ENCODE measurements around the gene PDE2A.

PDE2A gene

DNA sequence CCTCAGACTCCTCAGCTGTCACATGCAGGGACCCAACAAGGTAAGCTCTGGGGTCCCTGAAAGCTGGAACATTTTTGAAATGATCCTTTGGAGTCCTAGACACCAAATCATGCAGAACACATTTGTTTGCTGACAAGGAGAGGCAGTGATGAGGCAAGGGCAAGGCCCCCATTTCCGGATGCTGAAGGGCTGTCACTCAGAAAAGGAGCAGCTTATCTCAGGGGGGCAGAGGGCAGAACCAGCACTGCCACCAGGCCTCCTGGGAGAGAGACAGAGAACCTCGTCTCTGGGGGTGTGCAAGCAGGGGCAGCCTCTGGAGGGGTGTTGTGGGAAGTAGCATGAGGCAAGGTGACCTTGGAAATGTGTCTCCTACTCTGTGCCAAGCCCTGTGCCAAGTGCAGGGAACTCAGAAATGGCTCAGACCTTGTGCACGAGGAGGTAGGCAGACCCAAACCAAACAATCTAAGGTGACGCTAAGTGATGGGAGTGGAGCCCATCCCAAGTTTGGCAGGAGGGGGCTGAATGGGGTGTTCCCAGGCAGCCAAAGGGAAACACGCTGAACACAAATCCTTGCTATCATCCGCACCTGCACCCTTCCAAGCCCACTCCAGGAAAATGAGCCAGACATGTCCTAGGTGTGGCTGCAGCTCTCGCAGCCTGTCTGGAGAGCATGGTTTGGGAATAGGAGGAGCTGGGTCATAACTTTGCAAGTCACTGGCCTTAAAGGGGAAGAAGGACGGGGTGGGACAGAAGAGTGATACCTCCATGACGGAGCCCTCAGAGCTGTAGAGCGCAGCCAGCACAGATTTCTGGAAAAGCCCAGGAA, 94.2 kb downstream of the PDE2A start:
- TF ChIP-seq CTCF (IDR thresholded peaks at IDR 0.05; ENCODE audit: low read depth, low read length, missing control alignments), result no peak
- in situ Hi-C loops (cut with HindIII; ENCODE audit: low pct_ligation_motif_present, low sequenced_read_pairs), result no loop called here

GRCh38 chr11:72578991-72579815, 95.0 kb downstream of the PDE2A start:
- H3K36me3 ChIP-seq (replicated peaks), result no peaks in the 10 kb centered on the region
- H3K27ac ChIP-seq, result no peak overlapping the region
- in situ Hi-C loops (cut with HindIII; ENCODE audit: low pct_ligation_motif_present, low sequenced_read_pairs), result no loop called here
- DNase-seq, result no peak
- TF ChIP-seq CTCF (IDR thresholded peaks at IDR 0.05; ENCODE audit: low read depth, low read length, missing control alignments), result no peak
- no peak overlapping the region for H3K4me3 ChIP-seq (ENCODE audit: low read depth, low read length)
- H3K27me3 ChIP-seq (replicated peaks), result no peaks in the 10 kb centered on the region

More for the DNA sequence above, 94.2 kb downstream of the PDE2A start:
- H3K27ac ChIP-seq, result no peak overlapping the region
- H3K36me3 ChIP-seq (replicated peaks), result no peaks in the 10 kb centered on the region
- no peaks in the 10 kb centered on the region for H3K27me3 ChIP-seq (replicated peaks)
- H3K4me3 ChIP-seq (ENCODE audit: low read depth, low read length), result no peak overlapping the region
- DNase-seq, result no peak

DNA sequence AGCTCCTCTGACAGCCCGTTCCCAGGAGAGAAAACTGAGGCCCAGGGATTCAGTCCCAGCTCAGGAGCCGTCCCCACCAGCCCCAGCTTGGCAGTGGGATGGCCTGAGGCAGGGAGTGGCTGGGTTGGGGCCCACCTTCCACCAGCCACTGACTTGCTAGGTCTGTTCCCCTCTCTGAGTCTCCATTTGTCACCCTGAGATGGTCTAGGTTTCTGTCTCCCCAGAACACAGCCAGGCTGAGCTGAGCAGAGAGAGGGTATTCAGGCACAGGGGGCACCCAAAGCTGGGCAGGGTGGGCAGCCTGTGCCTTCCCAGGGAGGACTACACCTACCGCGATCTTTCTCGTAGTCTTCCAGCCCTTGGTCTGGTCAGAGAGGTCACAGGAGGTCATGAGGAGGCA, 95.7 kb downstream of the PDE2A start:
- H3K27ac ChIP-seq, result no peak overlapping the region
- no peaks in the 10 kb centered on the region for H3K36me3 ChIP-seq (replicated peaks)
- no peak for DNase-seq
- in situ Hi-C loops (cut with HindIII; ENCODE audit: low pct_ligation_motif_present, low sequenced_read_pairs), result no loop called here
- no peak overlapping the region for H3K4me3 ChIP-seq (ENCODE audit: low read depth, low read length)
- TF ChIP-seq CTCF (IDR thresholded peaks at IDR 0.05; ENCODE audit: low read depth, low read length, missing control alignments), result no peak
- H3K27me3 ChIP-seq (replicated peaks), result no peaks in the 10 kb centered on the region

GRCh38 chr11:72578051-72578450, 96.2 kb downstream of the PDE2A start:
- in situ Hi-C loops (cut with HindIII; ENCODE audit: low pct_ligation_motif_present, low sequenced_read_pairs), result no loop called here
- no peak for DNase-seq
- no peak for TF ChIP-seq CTCF (IDR thresholded peaks at IDR 0.05; ENCODE audit: low read depth, low read length, missing control alignments)
- Histone ChIP-seq H3K36me3 (replicated peaks) (no peaks in the 10 kb centered on the region), H3K27ac (no peak overlapping the region), H3K27me3 (replicated peaks) (no peaks in the 10 kb centered on the region), H3K4me3 (ENCODE audit: low read depth, low read length) (no peak overlapping the region)

DNA sequence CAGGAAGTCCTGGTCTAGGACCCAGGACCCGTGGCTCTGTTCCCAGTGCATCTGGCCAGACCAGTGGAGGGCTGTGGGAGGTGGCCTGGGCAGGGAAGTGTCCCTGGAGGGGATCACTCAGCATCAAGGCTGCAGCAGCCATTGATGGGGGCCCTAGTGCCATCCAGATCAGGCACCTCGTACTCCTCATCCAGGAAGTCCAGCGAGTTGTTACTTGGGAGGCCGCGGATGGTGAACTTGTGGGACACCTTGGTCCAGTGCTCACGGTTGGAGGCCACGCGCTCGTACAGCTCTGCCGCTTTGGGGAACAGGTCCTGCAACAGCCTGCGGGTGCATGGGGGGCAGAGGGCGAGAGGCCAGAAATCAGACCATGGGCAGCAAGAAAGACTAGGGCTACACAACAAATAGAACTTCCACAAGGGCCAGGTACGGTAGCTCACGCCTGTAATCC, 96.9 kb downstream of the PDE2A start:
- Histone ChIP-seq H3K27me3 (replicated peaks) (no peaks in the 10 kb centered on the region), H3K36me3 (replicated peaks) (no peaks in the 10 kb centered on the region), H3K4me3 (ENCODE audit: low read depth, low read length) (no peak overlapping the region), H3K27ac (no peak overlapping the region)
- in situ Hi-C loops (cut with HindIII; ENCODE audit: low pct_ligation_motif_present, low sequenced_read_pairs), result no loop called here
- no peak for DNase-seq
- no peak for TF ChIP-seq CTCF (IDR thresholded peaks at IDR 0.05; ENCODE audit: low read depth, low read length, missing control alignments)

Measured in brain microvascular endothelial cell (primary cell).